ENCODE results near the gene CFHR4.
A peak's percentile ranks its signal among the peaks of the same experiment; 100 is the strongest.
"Not testable (repeated sequence)": the region's sequence is repeated elsewhere in the genome, so short reads cannot be mapped to it uniquely, and the experiment has no call there.

The CFHR4 gene

DNA sequence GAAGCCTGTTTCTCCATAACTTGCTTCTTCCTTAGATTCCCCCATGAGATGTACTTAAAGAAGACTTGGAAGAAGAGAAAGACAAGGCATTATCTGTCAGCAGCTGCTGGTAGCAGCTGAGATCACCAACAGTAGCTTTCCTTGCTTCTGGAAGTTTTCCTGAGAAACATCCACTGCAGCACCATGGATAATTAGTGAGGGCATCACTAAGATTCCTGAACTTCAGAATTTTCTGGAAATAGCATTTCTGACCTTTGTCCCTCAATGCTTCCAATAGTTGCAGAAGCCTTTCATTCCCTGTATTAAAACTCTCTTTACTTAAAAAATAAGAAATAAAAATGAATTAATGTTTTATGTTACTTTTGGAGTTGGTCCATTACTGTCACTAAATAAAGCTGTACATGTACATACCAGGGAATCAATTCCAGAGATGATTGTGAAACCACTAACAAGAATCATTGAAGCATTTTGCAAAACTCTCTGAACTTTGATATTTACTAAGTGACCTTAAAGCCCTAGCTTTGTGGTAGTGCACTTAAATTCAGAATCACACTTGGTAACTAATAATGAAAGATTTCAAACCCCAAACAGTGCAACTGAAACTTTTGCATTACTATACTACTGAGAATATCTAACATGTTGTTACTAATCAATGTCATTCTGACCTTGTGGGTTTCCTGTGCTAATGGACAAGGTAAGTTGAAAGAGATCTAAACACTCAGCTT is at the start of gene CFHR4:
Gene CFHR4, plus strand, starts transcription at position 538 of the 725 bp plus-strand sequence. Its CDS starts 99 bp downstream, at position 637.
- DNase-seq = no peak

DNA sequence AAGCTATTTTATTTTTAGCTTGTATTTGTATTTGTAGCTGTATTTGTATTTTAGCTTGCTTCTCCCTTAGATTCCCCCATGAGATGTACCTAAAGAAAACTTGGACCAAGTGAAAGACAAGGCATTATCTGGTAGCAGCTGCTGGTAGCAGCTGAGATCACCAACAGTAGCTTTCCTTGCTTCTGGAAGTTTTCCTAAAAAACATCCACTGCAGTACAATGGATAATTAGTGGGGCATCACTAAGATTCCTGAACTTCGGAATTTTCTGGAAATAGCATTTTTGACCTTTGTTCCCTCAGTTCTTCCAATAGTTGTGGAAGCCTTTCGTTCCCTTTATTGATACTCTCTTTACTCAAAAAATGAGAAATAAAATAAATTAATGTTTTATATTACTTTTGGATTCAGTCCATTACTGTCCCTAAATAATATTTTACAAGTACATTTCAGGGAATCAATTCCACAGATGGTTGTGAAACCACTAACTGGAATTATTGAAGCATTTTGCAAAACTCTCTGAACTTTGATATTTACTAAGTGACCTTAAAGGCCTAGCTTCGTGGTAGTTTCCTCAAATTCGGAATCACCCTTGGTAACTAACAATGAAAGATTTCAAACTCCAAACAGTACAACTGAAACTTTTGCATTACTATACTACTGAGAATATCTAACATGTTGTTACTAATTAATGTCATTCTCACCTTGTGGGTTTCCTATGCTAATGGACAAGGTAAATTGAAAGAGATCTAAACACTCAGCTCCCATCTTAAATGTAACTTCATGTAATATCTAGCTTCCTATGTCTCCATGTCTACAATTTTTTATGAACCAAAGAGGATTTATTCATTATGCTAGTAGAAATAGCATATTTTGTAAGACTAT is 38.0 kb upstream of the CFHR4 start:
- not testable (repeated sequence) for DNase-seq

DNA sequence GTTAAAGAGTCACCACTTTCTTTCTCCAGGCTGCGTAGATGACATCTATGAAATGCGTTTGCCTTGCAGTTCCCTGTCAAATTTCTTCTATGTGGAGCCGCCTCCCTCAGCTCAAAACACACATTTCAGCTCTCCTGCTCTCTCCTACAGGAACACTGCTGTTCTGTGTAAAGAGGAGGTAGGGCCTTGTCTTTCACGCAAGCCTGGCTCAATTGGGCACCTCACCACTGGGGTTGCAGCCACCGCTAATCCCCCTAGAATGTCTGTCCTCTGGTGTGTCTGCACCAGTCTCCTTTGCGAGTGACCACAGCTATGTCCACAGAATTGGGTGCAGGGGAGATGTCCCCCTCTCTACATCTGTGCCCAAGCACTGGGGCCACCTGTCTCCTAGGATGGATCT is 31.8 kb upstream of the CFHR4 start:
- DNase-seq = no peak

DNA sequence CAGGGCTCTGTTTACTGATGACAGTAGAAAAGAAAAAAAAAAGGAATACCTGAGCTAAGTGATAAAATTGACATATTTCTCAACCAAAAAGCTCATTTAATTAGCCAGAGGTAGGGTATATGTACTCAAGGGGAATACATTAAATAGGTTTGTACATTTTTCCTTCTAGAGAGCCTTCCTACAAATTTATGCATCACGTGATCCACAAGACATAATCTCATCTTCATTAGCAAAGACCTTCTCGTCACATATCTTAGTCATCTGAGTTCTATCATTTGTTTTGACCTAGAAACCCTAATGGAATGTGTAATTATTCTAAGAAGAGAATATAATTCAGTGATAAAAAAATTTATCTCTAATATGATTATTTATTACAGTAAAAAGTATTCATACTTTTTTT is 30.7 kb upstream of the CFHR4 start:
- no peak for DNase-seq

DNA sequence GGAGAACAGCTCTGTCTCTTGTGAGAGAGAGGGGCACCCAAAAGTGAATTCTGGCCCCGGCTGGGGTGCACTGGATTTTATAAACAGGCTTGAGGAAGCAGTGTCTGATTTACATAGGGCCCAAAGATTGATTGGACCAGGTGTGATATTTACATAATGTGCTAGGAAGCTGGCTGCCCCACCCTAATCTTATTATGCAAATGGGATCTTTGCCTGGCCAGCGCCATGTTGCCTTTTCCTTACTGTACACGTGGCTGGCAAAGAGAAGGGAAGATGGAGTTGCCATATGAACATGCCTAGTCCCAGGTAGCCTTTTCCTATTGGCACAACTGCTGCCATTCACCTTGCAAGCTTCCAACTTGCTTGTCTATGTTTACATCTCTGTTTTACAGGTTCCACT is 29.0 kb upstream of the CFHR4 start:
- DNase-seq = no peak

DNA sequence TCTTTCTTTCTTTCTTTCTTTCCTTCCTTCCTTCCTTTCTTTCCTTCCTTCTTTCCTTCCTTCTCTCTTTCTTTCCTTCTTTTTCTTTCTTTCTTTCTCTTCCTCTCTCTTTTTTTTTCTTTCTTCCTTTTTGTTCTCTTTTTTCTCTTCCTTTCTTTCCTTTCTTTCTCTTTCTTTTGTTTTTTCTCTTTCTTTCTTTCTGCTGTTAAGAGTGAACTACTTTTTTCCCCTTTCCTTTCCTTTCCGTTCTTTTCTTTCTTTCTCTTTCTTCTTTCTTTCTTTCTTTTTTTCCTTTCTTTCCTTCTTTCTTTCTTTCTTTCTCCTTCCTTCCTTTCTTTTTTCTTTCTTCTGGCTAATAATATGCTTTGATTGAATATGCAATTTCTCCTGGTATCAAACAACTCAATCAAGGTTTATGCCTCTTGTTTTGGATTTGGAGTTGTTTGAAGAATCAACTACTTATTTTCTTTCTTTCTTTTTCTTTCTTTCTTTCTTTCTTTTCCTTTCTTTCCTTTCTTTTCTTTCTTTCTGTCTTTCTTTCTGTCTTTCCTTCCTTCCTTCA is 27.4 kb upstream of the CFHR4 start:
- no peak for DNase-seq

DNA sequence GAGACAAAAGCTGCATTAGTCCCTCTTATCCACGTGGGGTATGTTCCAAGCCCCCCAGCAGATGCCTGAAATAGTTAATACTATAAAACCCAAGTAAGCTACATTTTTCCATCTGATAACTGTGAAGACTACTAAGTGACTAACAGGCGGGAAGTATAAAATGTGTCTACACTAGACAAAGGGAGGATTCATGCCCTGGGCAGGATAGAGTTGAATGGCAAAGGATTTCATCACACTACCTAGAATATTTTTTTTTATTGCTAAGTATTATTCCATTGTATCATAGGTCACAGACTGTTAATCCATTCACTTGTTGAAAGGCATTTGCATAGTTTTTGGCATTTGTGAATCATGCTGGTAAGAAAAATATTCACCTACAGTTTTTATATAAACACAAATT is 26.4 kb upstream of the CFHR4 start:
- no peak for DNase-seq

DNA sequence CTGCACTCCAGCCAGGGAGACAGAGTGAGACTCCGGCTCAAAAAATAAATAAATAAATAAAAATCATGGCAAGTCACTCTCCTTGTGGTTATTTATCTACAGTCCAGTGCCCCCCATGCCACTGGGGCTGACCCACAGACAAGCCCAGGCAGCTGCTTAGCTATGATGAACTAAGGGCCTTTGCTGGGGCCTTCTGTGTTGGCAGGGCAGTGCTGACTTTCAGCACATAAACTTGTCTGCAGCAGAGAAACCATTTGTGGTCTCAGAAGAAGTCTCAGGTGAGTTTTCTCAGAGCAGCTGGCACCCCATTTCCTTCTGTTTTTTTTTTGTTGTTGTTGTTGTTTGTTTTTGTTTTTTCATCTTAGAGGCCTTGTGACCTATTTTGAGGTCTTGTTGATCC is 20.9 kb upstream of the CFHR4 start:
- DNase-seq = no peak

DNA sequence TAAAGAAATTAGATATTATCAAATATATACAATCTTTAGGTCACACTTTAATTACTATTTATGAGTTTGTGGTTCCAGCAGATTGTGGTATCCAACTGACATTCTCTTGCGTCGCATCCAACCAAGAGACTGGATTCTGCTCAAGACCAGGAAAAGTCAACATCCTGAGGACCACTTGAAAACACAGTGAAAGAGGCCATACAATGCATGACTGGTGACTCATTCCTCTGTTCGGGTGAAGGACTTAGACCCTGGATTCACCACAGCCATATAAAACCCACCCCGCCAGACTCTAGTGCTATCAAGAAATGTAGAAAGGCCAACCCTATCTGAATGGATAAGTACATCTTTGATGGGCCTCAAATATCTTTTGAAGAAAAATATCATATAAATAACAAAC is 14.5 kb upstream of the CFHR4 start:
- peak; percentile 95 for DNase-seq

DNA sequence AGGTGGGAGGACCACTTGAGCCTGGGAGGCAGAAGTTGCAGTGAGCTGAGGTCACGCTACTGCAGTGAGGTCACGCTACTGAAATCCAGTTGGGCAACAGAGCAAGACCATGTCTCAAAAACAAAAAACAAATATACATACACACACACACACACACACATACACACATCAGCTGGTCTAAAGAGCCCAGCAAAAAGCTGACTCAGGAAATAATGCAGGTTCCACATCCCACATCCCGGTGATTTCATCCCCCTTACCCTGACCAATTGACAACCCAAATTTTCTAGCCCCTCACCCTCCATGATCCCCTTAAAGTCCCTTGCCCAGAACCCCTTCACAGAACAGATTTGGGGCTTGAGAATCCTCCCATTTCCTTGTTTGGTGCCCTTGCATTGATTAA is 11.9 kb upstream of the CFHR4 start:
- peak; percentile 36 for DNase-seq

DNA sequence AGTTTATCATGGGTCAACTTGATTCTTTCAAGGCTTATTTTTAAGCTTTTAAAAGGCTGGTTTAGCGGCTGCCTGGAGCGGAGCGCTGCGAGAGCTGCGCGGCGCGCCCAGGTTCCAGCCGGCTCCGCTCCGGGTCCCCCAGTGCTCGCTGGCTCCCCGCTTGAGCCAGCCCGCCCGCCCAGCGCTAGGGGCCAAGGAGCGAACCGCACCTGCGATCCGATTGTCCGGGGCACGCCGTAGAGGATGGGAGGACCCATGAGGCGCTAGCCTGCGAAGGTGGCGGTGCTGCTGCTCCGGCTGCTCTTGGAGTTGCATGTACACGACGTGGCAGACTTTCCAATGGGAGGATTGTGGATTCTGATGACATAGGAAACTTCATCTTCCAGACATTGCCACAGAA is 9.9 kb upstream of the CFHR4 start:
- peak; percentile 34 for DNase-seq

DNA sequence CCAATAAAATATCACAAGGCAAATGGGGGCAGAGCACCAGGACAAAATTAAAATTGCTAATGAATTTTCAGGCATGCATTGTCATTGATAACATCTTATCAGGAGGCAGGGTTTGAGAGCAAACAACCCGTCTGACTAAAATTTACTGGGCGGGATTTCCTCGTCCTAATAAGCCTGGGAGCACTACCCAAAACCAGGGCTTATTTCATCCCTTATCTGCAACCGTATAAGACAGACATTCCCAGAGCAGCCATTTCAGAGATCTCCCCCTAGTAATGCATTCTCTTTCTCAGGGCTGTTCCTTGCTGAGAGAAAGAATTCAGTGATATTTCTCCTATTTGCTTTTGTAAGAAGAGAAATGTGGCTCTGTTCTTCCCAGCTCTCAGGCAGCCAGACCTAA is 1.3 kb upstream of the CFHR4 start:
- not testable (repeated sequence) for DNase-seq

DNA sequence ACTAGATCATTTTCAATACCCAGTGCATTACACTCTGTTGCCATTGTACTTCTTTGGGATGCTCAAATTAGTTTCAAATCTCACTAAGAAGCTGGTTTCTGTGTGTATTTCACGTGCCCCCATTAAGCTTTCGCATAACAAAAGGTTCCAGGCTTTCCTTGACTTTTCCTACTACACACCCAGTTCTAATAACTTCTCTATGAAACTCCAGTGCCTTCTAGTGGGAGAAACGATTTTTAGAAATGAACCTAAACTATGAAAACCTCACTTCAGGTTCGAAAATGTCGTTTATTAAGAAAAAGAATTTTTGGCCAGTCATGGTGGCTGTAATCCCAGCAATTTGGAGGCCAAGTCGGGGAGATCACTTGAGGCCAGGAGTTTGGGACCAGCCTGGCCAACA is 2.8 kb downstream of the CFHR4 start:
- DNase-seq = peak; percentile 25

DNA sequence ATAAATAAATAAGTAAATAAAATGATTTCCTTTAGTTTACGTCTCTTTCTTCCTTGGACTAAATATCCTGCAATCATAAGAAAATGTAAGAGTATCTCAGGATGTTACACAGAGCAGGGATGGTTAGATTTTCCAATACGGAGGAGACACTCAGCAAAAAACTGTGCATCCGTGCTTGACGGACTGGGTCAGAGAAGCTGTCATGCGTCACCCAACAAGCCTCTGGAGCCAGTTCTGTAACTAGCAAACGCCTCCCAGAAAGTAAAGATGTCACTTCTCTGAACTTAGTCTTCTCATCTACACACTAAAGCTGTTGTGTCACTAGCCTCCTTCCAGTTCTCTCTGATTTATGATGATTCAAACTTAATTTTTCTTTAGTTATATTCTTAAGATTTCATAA is 3.4 kb downstream of the CFHR4 start:
- DNase-seq = no peak

DNA sequence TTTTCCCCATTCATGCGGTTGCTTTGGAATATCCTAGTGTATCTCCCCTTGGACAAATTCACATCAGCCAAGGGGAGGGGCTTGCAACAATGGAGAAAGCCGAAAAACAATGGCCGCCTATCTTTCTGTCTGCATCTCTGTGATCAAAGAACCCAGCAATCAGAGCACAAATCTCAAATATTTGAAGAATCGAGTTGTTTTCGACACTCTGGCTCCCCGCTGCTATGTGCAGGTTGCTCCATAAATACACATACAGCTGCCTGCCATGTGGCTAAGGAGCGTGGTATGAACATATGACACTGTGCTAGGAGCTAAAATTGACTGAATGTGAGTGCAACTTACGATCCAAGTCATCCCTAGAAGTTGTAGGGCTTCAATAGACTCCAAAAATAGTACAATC is 8.5 kb downstream of the CFHR4 start:
- no peak for DNase-seq

DNA sequence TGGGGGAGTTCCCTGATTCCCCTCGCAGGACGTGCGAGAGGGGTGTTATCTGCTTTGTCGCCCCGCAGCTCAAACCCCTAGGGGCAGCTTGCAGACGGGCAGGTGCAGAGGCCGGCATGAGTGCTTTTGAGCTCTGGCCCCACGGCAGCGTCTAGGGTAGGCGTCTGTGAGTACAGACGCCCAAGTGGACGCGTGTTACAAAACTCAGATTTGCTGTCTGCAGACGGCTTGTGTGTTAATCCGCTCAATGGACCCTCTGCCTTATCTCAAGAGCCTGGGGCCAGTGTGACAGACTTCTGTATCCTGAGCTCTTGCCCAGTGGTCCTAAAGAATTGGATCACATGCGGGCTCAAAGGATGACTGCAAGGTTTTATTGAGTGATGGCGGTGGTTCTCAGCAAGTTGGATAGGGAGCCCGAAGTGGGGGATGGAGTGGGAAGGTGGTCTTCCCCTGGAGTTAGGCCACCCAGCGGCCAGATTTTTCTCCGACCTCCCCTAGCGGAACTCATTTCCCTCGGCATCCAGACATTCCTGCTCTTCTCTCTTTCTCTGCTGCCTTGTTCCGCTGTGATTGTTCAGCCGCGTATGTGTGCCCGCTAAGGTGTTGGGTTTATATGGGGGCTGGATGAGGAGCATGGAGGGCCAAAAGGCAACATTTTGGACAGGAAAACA is 9.4 kb downstream of the CFHR4 start:
- DNase-seq = no peak

DNA sequence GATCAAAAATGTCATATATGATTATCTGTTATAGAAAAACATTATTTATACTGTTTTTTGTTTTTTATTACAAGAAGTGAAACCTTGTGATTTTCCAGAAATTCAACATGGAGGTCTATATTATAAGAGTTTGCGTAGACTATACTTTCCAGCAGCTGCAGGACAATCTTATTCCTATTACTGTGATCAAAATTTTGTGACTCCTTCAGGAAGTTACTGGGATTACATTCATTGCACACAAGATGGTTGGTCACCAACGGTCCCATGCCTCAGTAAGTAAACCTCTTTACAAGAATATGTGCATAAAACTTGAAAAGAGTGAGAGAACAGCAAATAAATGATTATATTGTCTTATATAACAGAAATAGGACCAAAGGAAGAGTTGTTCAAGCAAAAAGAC is 14.5 kb downstream of the CFHR4 start:
- DNase-seq = peak; percentile 28

DNA sequence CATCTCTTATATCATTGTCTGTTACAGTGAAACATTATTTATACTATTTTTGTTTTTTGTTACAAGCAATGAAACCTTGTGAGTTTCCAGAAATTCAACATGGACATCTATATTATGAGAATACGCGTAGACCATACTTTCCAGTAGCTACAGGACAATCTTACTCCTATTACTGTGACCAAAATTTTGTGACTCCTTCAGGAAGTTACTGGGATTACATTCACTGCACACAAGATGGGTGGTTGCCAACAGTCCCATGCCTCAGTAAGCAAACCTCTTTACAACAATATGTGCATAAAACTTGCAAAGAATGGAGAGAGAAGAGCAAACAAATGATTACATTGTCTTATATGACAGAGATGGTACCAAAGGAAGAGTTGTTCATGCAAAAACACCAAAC is 22.4 kb downstream of the CFHR4 start:
- DNase-seq = peak; percentile 57

DNA sequence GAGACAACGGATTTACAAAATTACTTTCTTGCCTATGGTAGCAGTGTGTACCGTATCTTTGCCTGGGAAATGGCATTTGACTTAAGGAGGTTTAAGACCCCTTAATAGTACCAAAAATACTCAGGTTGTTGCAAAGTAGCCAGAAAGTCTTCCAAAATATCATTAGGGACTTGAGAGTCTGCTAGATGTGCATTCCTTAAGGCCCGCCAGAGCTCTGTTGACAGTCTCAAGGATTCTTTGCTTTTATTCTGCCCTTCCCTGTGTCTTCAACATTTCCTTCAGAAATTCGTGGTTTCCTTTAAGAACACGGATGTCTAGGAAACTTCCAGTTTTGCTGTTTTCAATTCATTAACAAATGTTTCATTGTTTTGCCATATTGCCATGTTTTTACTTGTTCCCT is 24.4 kb downstream of the CFHR4 start:
- DNase-seq = not testable (repeated sequence)

DNA sequence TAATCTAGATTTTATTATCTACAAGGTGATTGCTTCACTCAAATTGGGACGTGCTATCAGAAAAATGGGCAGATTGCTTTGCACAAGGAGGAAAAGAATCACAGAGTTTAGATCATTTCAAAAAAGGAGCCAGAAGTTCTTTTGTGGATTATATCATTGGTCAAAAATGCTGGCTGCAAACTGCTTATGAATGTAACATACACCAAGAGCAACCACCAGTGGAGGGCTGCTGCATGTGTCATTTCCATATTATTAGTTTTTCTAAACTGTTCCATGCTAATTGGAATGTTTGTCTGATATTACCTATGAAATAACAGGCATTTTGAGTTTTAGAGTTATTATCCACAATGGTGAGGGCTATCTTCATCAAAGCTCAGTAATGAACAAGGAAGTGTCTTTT is 39.0 kb downstream of the CFHR4 start:
- DNase-seq = not testable (repeated sequence)

DNA sequence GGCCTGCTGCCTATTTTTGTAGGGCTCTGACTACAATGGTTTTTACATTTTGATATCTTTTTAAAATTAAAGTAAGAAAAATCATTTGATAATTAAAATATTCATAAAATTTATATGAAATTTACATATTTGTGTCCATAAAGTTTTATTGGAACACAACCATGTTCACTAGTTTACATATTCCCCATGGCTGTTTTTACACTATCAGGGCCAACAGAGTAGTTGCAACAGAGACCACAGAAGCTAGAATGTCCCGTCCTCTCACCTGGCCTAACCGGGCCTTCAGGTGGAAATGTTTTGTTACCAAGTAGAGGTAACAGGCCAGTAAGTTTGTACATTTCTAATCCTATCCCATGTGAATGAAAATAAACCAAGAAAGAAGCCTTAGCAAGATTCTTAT is 45.0 kb downstream of the CFHR4 start:
- not testable (repeated sequence) for DNase-seq

DNA sequence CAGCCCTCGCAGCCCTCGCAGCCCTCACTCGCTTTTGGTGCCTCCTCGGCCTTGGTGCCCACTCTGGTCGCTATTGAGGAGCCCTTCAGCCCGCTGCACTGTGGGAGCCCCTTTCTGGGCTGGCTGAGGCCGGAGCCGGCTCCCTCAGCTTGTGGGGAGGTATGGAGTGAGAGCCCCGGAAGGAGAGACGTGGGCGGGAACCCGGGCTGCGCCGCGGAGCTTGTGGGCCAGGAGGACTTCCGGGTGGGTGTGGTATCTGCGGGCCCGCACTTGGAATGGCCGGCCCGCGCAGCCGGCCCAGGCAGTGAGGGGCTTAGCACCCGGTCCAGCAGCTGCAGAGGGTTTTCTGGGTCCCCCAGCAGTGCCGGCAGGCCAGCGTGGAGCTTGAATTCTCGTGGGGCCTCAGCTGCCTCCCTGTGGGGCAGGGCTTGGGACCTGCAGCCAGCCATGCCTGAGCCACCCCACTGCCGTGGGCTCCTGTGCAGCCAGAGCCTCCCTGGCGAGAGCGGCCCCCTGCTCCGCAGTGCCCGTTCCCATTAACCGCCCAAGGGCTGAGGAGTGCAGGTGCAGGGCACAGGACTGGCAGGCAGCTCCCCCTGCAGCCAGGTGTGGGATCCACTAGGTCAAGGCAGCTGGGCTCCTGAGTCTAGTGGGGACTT is 45.8 kb downstream of the CFHR4 start:
- no peak for DNase-seq

DNA sequence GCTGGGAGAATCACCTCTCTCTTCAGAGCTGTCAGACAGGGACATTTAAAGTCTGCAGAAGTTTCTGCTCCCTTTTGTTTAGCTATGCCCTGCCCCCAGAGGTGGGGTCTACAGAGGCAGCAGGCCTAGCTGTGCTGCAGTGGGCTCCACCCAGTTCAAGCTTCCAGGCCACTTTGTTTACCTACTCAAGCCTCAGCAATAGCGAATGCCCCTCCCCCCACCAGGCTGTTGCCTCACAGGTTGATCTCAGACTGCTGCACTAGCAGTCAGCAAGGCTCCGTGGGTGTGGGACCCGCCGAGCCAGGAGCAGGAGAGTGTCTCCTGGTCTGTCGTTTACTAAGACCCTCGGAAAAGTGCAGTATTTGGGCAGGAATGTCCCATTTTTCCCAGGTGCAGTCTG is 53.6 kb downstream of the CFHR4 start:
- DNase-seq = peak; percentile 62
